EH (cell line): ENCODE data around the gene KDM1B.
"Not testable (repeated sequence)": the region's sequence is repeated elsewhere in the genome, so short reads cannot be mapped to it uniquely, and the experiment has no call there.

Experiments
- DNase-seq: peaks from one replicate; pipeline ENCODE4 v3.0.0-alpha.2; 2015; ENCODE audit warnings: low read depth

The KDM1B gene

DNA sequence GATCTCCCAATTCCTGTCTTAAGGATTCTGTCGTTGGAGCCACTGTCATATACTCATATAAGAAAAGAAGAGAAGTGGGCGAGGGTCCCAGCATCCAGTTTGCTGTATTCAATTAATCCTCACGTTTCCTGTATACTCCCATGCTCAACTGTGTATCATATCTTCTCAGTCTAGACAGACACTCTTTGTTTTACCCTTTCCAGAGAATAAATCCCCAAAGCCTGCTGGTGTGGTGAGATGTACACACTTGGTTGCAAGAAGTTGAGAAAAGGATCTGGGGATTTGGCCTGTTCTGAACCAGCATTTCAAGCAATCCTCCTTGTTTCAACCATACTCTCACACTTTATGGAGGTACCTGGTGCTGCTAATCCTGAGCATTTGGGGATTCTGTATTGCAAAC is 3.4 kb upstream of the KDM1B start:
- no peak for DNase-seq

DNA sequence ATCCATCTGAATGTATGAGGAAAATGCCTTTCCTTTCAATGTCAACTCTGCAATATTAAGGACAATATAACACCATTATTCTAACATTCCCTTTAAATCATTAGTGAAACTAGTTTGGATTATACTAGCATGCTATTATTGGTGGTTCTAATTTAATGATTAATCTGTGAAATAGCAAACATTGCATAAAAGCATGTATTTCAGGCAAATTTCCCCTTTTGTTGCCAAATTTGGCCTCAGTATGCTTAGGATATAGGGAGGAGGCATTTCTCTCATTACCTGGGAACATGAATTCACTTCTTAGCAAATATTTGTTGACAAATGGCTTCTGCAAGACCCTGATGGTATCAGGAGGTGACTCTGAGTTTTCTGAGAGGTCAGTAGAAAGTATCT is 1.9 kb upstream of the KDM1B start:
- DNase-seq, result no peak

DNA sequence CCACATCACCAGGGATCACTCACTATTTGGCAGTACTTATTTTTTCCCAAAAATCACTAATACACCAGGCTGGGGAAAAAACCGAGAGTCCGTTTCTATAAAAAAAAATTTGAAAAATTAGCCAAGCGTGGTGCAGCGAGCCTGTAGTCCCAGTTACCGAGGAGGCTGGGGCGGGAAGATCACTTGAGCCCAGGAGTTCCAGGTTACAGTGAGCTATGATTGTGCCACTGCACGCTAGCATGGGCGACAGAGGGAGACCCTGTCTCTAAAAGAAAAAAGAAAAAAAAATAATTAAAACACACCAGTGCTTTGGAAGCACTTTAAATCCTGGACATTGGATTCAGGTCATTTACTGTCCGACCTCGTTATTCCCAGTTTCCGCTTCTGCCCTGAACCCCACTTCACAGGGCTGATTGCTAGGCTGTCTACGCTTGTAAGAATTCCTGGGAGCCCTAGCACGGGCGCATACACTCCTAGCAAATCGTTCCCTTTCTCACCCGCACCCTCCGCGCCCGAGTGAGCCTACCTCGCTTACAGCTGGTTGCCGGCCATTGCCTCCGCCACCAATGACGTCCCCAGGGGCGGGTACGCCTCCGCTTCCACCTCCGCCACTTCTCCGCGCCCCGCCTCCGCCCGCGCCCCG is 594 bp upstream of the KDM1B start, which contains the start of gene TPMT:
TSS of gene TPMT (minus strand) at position 571 of the 643 bp plus-strand sequence. CDS start 5,950 bp downstream, outside the sequence.
- no peak for DNase-seq

DNA sequence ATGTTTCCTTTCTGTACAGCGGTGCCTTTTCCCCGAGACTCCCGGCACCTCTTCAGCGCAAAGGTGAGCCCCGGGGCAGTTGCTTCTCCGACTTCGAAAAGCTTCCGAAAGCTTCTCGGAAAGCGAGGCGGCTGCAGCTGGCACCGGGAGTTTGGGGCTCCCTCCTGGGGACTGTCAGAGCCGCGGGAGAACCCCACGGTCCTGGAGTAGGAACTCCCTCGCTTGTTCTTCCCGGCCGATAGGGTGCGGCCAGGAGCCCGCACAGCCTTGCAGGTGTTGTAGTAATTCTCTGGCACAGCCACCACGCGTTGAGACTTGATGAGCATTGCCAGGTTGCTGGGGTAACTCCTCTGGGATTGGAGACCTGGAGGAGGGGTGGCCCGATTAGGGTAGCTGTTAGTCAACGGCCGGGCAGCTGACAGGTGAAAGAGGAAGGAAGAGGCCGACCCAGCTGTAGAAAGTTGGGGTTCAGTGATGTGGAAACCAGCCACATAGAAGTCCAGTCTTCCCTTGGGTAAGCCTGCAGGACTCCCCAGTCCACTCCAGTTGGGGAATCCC is 721 bp downstream of the KDM1B start:
- peak; percentile 32 for DNase-seq

DNA sequence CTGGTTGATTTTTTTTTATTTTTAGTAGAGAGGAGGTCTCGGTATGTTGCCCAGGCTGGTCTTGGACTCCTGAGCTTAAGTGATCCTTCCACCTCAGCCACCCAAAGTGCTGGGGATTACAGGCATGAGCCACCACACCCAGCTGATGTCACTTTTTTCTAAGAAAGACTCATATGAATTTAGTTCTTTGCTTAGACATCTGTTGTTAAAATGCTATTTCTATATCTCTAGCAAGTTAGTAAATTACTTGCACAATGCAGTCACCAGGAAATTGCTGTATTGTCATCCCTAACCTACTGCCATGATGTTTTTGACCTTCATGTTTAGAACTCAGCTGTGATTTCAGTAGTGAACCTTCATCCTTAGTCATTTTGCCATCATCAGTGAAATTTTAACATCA is 5.7 kb downstream of the KDM1B start:
- DNase-seq, result no peak

DNA sequence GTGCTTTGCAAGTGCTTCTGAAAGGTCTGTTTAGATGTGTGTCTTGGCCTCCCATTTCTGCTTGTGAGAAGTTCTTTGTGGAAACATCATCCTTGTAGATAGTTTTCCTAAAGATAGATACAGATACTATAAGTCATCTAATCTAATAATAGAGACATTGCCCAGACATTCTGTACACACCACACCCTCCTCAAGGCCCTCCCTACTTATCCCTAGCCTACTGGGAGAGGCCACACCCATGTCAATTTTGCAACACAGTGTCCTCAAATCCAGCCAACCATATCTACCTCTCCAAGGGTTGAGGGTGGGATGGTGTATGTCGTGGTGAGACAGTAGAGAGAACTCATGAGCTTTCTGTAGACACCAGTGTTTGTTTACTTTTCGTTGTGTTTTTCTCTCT is 6.2 kb downstream of the KDM1B start:
- DNase-seq, result peak; percentile 6

DNA sequence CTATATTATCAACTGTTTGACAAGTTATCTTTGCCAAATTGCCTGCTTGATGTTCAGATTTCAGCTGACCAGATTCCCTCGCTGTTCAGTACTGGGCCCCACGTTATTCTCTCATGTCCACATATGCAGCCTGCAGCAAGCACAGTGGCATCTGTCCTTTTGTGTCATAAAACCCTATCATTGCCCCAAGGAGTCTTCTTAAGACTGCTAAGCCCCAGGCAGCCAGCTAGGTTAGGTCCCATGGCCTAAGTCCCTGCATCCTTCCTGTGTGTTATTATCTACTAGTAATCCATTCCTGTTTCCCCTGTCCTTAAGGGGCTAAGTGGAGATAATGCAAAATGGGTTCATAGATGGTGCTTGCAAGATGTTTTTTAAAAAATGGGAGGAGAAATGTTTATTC is 7.2 kb downstream of the KDM1B start:
- DNase-seq, result no peak

DNA sequence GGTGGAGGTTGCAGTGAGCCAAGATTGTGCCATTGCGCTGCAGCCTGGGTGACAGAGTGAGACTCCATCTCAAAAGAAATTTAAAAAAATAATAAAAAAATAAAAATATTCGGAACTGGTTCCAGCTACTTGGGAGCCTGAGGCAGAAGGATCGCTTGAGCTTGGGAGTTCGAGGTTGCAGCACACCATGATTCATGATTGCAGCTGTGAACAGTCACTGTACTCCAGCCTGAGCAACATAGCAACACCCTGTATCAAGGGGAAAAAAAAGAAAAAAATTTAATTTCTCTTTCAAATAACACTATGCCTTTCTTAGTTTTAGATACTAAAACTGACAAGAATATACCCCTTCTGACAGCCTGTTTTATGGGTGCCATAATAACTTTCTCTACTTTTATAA is 10.5 kb downstream of the KDM1B start:
- peak; percentile 11 for DNase-seq

DNA sequence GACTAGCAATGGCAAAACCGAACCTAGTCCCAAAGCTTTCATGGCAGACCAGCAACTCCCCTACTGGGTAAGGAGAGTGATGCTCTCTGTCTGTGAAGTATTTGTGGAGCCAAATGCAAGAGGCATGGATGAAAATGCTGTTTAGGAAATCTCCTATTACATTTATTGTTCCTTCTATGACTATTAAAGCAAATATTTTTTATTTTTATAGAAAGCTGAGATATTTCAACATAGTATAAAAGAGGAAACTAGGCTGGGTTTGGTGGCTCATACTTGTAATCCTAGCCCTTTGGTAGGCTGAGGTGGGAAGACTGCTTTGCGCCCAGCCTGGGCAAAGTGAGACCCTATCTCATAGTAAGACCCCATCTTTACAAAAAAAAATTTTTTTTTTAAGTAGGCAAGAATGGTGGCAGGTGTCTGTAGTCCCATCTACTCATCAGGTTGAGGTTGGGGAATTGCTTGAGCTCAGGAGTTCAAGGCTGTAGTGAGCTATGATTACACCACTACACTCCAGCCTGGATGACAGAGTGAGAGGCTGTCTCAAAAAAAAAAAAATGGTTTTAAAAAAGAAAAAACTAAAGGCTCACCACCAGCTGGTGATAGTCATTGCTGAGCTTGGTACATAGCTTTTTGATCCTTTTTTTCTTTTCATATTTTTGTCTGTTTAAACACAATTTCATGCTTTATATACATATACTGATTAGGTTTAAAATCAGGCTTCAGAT is 11.3 kb downstream of the KDM1B start:
- DNase-seq, result peak; percentile 50

DNA sequence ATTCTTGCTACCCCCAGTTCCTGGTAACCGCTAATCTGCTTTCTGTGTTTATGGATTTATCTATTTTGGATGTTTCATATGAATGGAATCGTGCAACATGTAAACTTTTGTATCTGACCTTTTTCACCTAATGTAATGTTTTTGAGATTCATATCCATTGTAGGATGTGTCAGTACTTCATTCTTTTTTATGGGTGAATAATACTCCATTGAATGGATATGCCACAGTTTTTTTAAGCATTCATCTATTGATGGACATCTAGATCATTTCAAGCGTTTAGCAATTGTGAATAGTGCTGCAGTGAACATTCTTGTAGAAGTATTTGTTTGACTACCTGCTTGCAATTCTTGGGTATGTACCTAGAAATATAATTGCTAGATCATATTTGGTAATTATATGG is 13.0 kb downstream of the KDM1B start:
- no peak for DNase-seq

DNA sequence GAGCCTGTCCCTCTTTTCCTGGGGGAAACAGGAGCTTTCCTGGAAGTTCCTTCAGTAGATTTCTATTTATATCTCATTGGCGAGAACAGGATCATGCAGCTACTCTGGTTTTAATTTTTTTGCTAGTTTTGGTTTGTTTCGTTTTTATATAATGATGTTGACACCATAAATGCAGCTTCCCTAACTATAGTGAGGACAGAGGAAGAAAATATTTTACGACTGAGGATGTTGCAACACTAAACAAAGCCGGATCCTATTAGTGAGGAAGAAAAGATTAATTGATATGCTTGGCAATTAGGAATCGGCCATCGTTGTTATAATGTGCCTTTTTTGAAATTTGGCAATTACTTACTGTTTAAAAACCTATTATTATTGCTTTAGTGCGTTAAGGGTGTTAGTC is 16.6 kb downstream of the KDM1B start:
- no peak for DNase-seq

DNA sequence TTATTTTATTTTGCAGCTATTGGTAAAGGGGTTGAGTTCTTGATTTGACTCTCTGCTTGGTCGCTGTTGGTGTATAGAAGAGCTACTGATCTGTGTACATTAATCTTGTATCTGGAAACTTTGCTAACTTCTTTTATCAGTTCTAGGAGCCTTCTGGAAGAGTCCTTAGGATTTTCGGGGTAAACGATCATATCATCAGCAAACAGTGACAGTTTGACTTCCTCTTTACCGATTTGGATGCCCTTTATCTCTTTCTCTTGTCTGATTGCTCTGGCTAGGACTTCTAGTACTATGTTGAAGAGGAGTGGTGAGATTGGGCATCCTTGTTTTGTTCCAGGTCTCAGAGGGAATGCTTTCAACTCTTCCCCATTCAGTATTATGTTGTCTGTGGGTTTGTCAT is 21.0 kb downstream of the KDM1B start:
- DNase-seq, result not testable (repeated sequence)

DNA sequence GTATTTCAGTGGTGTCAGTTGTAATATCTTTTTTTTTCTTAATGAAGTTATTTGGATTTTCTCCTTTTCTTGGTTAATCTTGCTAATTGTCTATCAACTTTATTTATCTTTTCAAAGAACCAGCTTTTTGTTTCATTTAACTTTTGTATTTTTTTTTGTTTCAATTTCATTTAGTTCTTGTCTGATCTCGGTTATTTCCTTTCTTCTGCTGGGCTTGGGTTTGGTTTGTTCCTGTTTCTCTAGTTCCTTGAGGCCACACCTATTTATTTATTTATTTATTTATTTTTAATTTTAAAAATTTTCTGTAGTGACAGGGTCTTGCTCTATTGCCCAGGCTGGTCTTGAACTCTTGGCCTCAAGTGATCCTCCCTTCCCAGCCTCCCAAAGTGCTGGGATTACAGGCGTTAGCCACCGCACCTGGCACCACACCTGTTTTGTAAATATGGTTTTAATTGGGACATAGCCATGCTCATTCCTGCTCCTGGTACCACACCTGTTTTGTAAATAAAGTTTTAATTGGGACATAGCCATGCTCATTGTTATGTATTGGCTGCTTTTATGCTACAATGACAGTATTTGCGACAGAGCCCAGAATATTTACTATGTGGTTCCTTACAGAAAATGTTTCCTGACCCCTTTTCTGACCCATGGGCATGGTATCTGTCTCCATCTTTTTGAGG is 22.2 kb downstream of the KDM1B start:
- no peak for DNase-seq

DNA sequence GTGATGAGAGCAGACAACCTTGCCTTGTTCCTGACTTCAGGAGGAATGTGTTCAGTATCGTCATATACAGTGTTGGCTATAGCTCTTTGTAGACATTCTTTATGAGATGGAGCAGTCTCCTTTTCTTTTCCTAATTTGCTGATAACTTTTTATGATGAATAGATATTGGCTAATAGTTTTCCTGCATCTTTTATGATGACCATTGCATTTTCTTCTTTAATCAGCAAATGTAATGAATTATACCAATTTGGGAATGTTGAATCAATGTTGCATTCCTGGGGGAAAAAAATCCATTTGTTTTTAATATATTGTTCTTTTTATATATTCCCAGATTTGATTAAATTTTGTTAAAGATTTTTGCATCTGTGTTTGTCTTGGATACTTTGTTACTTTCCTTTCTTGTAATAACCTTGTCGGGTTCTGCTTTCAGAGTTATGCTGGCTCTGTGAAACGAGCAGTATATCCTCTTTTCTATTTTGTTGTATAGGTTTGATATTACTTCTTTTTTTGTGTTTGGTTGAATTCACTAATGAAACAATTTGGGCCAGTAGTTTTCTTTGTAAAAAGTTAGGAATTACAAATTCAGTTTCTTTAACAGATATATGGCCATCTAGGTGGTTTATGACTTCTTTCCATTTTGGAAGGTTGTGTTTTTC is 23.9 kb downstream of the KDM1B start:
- DNase-seq, result no peak

DNA sequence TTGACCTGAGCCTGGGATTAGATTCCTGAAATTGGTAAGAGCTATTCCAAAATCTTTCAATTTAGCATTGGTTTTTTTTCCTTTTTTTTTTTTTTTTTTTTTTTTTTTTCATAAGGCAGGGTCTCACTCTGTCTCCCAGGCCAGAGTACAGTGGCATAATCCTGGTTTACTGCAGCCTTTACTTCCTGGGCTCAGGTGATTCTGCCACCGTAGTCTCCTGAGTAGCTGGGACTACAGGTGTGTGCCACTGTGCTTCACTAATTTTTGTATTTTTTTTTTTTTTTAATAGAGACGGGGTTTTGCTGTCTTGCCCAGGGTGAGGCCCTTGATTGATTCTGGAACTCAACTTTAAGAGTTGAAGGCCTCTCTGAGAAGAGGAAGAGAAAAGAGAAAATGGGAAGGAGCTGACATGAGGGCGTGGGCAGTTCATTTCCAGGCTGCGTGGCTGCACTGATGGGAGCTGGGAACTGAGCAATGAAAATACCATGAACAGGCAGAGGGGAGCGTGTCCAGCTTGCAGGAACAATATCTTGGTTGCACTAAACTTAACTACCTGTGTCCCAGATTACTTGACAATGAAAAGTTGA is 24.6 kb downstream of the KDM1B start:
- no peak for DNase-seq

DNA sequence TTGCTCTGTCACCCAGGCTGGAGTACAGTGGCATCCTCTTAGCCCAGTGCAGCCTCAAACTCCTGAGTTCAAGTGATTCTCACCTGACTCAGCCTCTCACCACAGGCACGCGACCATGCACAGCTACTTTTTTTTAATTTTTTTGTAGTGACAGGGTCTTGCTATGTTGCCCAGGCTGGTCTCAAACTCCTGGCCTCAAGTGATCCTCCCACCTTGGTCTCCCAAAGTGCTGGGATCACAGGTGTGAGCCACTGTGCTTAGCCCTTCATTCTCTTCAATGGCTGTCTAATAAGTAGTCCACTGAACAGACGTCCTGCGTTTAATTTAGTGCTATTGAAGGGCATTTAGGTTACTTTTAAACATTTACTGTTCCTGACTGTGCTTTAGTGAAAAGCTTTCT is 27.3 kb downstream of the KDM1B start:
- no peak for DNase-seq

DNA sequence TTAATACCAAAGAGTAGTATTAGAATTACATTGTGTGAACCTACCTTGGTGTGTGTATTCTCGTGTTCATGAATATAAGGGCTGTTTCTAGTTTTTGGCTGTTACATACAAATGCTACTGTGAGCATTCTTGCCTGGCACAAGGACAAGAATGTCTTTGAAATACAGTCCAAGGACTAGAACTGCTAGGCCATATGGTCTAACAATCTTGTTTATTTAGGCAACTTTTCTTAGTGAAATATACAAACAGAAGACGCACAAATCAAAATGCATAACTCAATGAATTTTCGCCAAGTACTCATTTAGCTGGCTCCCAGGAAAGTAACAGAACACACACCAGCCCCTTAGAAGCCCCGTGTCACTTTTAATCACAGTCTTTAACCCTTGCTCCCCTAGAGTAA is 28.5 kb downstream of the KDM1B start:
- DNase-seq, result no peak

DNA sequence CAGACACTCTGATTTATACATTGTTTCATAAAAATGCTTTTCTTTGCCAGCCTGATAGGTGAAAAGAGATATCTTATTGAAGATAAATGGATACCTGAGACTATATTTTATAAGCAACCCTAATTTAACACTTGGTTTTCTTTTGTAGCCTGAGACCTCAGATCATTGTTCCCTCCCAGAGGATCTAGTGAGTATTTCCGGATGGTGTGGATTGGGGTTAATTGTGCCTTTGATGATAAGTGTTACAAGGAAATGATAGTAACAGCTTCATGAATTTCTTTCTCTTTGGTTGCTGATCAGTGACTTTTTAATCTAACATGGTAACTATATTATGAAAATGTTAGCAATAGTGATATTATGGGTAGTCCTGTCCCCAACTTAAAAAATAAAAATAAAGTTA is 30.4 kb downstream of the KDM1B start:
- DNase-seq, result no peak

DNA sequence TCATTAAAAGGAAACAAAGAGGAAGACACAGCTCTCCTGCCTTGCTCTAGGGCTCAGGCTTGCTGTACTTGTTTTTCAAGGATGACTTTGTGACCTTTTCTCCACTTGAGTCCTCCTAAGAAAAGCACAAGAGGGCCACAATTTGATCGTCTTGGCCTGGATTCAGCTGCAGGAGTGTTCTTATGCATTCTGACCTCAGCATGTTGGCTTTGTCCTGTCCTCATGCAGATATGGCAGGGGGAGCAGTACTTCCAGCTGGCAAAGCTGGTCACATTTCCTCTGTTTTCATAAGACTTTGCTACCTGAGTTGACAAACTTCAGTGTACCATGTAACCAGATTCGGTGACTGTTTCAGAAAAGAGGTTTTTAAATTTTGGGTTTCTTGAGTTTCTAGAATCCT is 30.8 kb downstream of the KDM1B start:
- no peak for DNase-seq

DNA sequence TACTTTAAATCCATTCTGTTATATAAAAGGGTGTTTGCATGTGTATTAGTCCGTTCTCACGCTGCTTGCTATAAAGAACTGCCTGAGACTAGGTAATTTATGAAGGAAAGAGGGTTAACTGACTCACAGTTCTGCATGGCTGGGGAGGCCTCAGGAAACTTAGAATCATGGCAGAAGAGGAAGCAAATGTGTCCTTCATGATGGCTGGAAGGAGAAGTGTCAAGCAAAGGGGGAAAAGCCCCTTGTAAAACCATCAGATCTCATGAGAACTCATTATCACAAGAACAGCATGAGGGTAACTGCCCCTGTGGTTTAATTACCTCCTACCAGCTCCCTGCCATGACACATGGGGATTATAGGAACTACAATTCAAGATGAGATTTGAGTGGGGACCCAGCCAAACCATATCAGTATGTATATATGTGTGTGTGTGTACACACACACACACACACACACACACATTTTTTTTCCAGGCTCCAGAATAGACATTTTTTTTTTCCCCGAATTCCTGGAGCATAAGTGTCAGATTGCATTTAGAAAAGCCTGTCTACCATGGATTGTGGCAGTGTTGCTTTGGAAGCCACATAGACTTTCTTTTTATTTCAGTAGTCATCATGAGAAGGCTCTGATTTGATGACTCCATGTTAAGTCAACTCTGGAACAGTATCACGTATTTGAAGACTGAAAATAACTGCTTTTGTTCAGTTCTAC is 31.5 kb downstream of the KDM1B start:
- peak; percentile 20 for DNase-seq

DNA sequence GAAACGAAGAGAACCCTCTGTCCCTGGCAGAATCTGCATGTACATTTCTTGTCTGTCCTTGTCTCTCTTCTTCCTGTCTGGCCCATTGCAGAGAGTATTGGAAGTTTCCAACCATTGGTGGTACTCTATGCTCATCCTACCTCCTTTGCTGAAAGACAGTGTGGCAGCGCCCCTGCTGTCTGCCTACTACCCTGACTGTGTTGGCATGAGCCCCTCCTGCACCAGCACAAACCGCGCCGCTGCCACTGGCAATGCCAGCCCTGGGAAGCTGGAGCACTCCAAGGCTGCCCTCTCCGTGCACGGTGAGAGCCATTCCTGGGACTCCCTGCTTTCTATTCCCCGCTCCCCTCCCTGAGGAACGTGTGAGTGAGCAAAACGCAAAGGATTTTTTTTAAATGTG is 32.5 kb downstream of the KDM1B start:
- no peak for DNase-seq
